ENCODE data around the gene ZNF207.
"Not testable (repeated sequence)": the region's sequence is repeated elsewhere in the genome, so short reads cannot be mapped to it uniquely, and the experiment has no call there.

Gene ZNF207

DNA sequence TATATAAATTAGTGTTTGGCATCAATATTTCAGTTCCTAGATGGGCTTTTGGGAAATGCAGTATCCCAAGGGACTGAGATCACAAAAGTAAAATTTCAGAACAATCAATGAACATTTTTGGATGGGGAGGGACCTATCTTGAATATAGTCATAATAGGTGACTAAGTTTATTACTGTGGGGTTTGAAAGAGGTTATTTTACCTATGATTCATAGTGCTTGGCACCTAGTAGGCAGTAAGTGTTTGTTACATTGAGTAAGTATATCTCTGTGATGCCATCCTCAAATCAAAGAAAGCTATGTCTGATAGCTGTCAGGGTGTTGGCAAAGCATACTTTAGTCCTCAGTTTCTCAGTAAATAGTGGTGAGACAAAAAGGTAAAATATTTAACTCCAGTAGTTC, 36.9 kb downstream of the ZNF207 start:
- no peak for DNase-seq (ENCODE audit: low read depth in 1 of 2, low spot score in 1 of 2)

DNA sequence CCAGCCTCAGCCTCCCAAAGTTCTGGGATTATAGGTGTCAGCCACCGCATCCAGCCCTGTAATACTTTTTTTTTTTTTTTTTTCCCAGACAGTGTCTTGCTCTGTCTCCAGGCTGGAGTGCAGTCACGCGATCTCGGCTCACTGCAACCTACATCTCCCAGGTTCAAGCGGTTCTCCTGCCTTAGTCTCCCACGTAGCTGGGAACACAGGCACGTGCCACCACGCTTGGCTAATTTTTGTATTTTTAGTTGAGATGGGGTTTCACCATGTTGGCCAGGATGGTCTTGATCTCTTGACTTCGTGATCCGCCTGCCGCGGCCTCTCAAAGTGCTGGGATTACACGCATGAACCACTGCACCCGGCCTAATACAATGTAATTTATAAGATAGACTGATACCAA, 38.2 kb downstream of the ZNF207 start:
- DNase-seq (ENCODE audit: low read depth in 1 of 2, low spot score in 1 of 2) = not testable (repeated sequence)

- no peak for DNase-seq (ENCODE audit: low read depth in 1 of 2, low spot score in 1 of 2)
Observed at GRCh38 chr17:32388613-32389459, 38.9 kb downstream of the ZNF207 start.

DNA sequence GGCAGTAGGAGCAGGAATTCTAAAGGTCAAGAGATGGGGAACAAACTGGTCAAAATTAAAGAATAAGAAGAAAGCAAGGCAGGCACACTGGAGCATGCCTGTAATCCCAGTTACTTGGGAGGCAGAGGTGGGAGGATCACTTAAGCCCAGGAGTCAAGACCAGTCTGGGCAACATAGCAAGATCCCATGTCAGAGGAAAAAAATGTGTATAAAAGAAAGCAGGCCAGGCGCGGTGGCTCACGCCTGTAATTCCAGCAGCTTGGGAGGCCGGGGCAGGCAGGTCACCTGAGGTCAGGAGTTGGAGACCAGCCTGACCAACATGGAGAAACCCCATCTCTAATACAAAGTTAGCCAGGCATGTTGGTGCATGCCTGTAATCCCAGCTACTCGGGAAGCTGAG, 43.9 kb downstream of the ZNF207 start:
- no peak for DNase-seq (ENCODE audit: low read depth in 1 of 2, low spot score in 1 of 2)

GRCh38 chr17:32396343-32396742, 46.4 kb downstream of the ZNF207 start:
- no peak for DNase-seq (ENCODE audit: low read depth in 1 of 2, low spot score in 1 of 2)

GRCh38 chr17:32398946-32399345, 49.0 kb downstream of the ZNF207 start:
- no peak for DNase-seq (ENCODE audit: low read depth in 1 of 2, low spot score in 1 of 2)

- DNase-seq (ENCODE audit: low read depth in 1 of 2, low spot score in 1 of 2) = not testable (repeated sequence)
Observed at GRCh38 chr17:32410085-32410484, 60.1 kb downstream of the ZNF207 start.

DNA sequence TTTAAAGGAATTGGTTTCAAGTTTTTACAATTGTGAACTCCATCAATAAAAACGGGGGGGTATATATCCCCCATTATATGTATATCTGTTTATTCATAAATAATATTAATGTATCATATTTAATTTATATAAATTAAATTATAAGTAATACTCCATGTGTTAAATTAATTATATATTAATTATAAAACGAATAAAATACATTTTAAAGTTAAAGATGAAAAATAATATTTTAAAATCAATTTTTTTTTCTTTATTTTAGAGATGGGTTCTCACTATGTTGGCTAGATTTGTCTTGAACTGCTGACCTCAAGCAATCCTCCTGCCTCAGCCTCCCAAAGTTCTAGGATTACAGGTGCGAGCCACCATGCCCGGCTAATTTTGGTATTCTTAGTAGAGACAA, 76.9 kb downstream of the ZNF207 start:
- no peak for DNase-seq (ENCODE audit: low read depth in 1 of 2, low spot score in 1 of 2)

- no peak for DNase-seq (ENCODE audit: low read depth in 1 of 2, low spot score in 1 of 2)
Observed at GRCh38 chr17:32429598-32429997, 79.6 kb downstream of the ZNF207 start.

Measured in activated T-helper 1 cell treated with anti-CD3 and anti-CD28 coated beads, Interleukin-2, amount 50 U/mL, for 16 hours (primary cell).